Epithelial cell of prostate (primary cell): ENCODE results near the gene OPA3.

Experiments
- DNase-seq: peaks from one replicate; pipeline ENCODE4 v3.0.0-alpha.2; 2011; ENCODE audit warnings: low read depth, low spot score
- H3K27ac ChIP-seq: fragments of 450-650 bp; 2 replicates; pipeline ENCODE4 v1.5.1; 2017; ENCODE audit warnings: mild to moderate bottlenecking

The OPA3 gene

GRCh38 chr19:45599286-45599685 is 14.7 kb upstream of the OPA3 start:
- no peak overlapping the region for H3K27ac ChIP-seq
- DNase-seq = no peak

GRCh38 chr19:45598267-45599001 is 13.8 kb upstream of the OPA3 start:
- no peak overlapping the region for H3K27ac ChIP-seq
- DNase-seq = no peak

- no peak for DNase-seq
- H3K27ac ChIP-seq = no peak overlapping the region
Measured at GRCh38 chr19:45597425-45598111, 13.0 kb upstream of the OPA3 start.

GRCh38 chr19:45595814-45596213 is 11.2 kb upstream of the OPA3 start:
- H3K27ac ChIP-seq = no peak overlapping the region
- no peak for DNase-seq

GRCh38 chr19:45593520-45593919 is 8.9 kb upstream of the OPA3 start:
- H3K27ac ChIP-seq = no peak overlapping the region
- DNase-seq = no peak

- no peak for DNase-seq
- peak overlapping the region; percentile 7 for H3K27ac ChIP-seq
Measured at GRCh38 chr19:45592366-45592765, 7.8 kb upstream of the OPA3 start.

- no peak overlapping the region for H3K27ac ChIP-seq
- no peak for DNase-seq
Measured at GRCh38 chr19:45591638-45592005, 7.0 kb upstream of the OPA3 start.

- no peak overlapping the region for H3K27ac ChIP-seq
- no peak for DNase-seq
Measured at GRCh38 chr19:45591004-45591637, 6.5 kb upstream of the OPA3 start.

- H3K27ac ChIP-seq = no peak overlapping the region
- DNase-seq = no peak
Measured at GRCh38 chr19:45590300-45591003, 5.8 kb upstream of the OPA3 start.

- H3K27ac ChIP-seq = no peak overlapping the region
- no peak for DNase-seq
Measured at GRCh38 chr19:45589768-45590167, 5.2 kb upstream of the OPA3 start.

- H3K27ac ChIP-seq = no peak overlapping the region
- no peak for DNase-seq
Measured at GRCh38 chr19:45587873-45588272, 3.3 kb upstream of the OPA3 start.

- peak overlapping the region; percentile 88 for H3K27ac ChIP-seq
- DNase-seq = no peak
Measured at GRCh38 chr19:45585158-45585577, 566 bp upstream of the OPA3 start.

- DNase-seq = peak; percentile 27
- H3K27ac ChIP-seq = peak overlapping the region; percentile 27
Measured at GRCh38 chr19:45581576-45581975, 3.0 kb downstream of the OPA3 start.

- H3K27ac ChIP-seq = peak overlapping the region; percentile 96
- DNase-seq = no peak
Measured at GRCh38 chr19:45578861-45579260, 5.7 kb downstream of the OPA3 start.

- peak overlapping the region; percentile 96 for H3K27ac ChIP-seq
- peak; percentile 91 for DNase-seq
Measured at GRCh38 chr19:45577111-45577905, 7.3 kb downstream of the OPA3 start.

- H3K27ac ChIP-seq = peak overlapping the region; percentile 96
- no peak for DNase-seq
Measured at GRCh38 chr19:45576682-45577081, 7.9 kb downstream of the OPA3 start.

- H3K27ac ChIP-seq = peak overlapping the region; percentile 96
- DNase-seq = no peak
Measured at GRCh38 chr19:45575216-45575615, 9.4 kb downstream of the OPA3 start.

- DNase-seq = no peak
- no peak overlapping the region for H3K27ac ChIP-seq
Measured at GRCh38 chr19:45574526-45574925, 10.1 kb downstream of the OPA3 start.

GRCh38 chr19:45571457-45572220 is 13.0 kb downstream of the OPA3 start:
- no peak overlapping the region for H3K27ac ChIP-seq
- DNase-seq = no peak
